K562 (cell line): Measurements from ENCODE around the gene GRIN1. TPM values are rescaled to one million over a fixed set of nuclear protein-coding genes. Genes with fewer than 3 reads are reported as not detected.

Experiments
- ADNP ChIP-seq: fragments of 200-800 bp; sonication (Bioruptor generic); IDR thresholded peaks from 2 replicates; pipeline ENCODE4 v1.6.1; 2016; ENCODE audit warnings: missing genetic modification characterization, missing compliant biosample characterization
- BRD4 ChIP-seq: fragments of 200-600 bp; sonication (generic); IDR thresholded peaks from 2 replicates; pipeline ENCODE4 v1.6.1; 2017; ENCODE audit warnings: inconsistent platforms
- CBX3 ChIP-seq, 2 experiments: IDR thresholded peaks; 1 replicate in 1 of 2; 2 replicates in 1 of 2; pipeline ENCODE4 v1.6.1; 2012; ENCODE audit warnings: inconsistent platforms in 2 of 2, low read length in 2 of 2, borderline replicate concordance in 1 of 2, control low read depth in 1 of 2
- EP300 ChIP-seq: IDR thresholded peaks from 2 replicates; pipeline ENCODE4 v1.6.1; 2012; ENCODE audit warnings: low read length, improper control_type of control experiment
- EZH2 ChIP-seq: IDR thresholded peaks from 2 replicates; pipeline ENCODE4 v1.6.1; 2012; ENCODE audit warnings: low read depth, mild to moderate bottlenecking, inconsistent platforms, low read length, borderline replicate concordance
- FOXO4 ChIP-seq: fragments of 450-650 bp; formaldehyde crosslinking; IDR thresholded peaks from 2 replicates; pipeline ENCODE4 v1.4.0; 2020; ENCODE audit warnings: mild to moderate bottlenecking, moderate library complexity
- GMEB1 ChIP-seq: fragments of 250-450 bp; sonication (Bioruptor Pico); IDR thresholded peaks from 2 replicates; pipeline ENCODE4 v1.4.0; 2020; ENCODE audit warnings: mild to moderate bottlenecking
- GTF2A2 ChIP-seq: IDR thresholded peaks from 2 replicates; pipeline ENCODE4 v1.6.1; 2016; ENCODE audit warnings: mild to moderate bottlenecking, missing genetic modification characterization, missing compliant biosample characterization
- GTF2B ChIP-seq: IDR thresholded peaks from 2 replicates; pipeline ENCODE4 v1.6.1; 2011; ENCODE audit not compliant: insufficient read length; ENCODE audit errors: extremely low read depth
- JUN ChIP-seq, 2 experiments: sonication (generic) in 1 of 2; formaldehyde crosslinking in 1 of 2; IDR thresholded peaks; 2 replicates each; pipeline versions ENCODE4 v1.6.1 to v1.8.0; 2012 to 2022; ENCODE audit warnings: borderline replicate concordance in 2 of 2, mild to moderate bottlenecking in 2 of 2, improper control_type of control experiment in 1 of 2, low read depth in 1 of 2, low read length in 1 of 2, missing genetic modification reagents in 1 of 2
- KHSRP ChIP-seq: fragments of 450-650 bp; IDR thresholded peaks from 2 replicates; pipeline ENCODE4 v1.6.1; 2017
- KLF10 ChIP-seq: fragments of 250-450 bp; sonication (Bioruptor Pico); IDR thresholded peaks from 2 replicates; pipeline ENCODE4 v1.6.1; 2021; ENCODE audit warnings: matching md5 sums
- NR1H2 ChIP-seq: sonication (generic); formaldehyde crosslinking; IDR thresholded peaks from 2 replicates; pipeline ENCODE4 v1.4.0; 2020; ENCODE audit warnings: mild to moderate bottlenecking, missing genetic modification reagents
- PCBP1 ChIP-seq: fragments of 200-400 bp; formaldehyde crosslinking; IDR thresholded peaks from 2 replicates; pipeline ENCODE4 v1.6.1; 2018; ENCODE audit warnings: mild to moderate bottlenecking, low read depth, low read length; ENCODE audit not compliant: poor library complexity, severe bottlenecking
- PHTF2 ChIP-seq: fragments of 250-450 bp; sonication (Bioruptor Pico); IDR thresholded peaks from 2 replicates; pipeline ENCODE4 v1.5.0; 2021; ENCODE audit warnings: mild to moderate bottlenecking
- RBM25 ChIP-seq: fragments of 200-400 bp; formaldehyde crosslinking; IDR thresholded peaks from 2 replicates; pipeline ENCODE4 v1.6.1; 2018; ENCODE audit warnings: low read length, low read depth, moderate library complexity; ENCODE audit not compliant: severe bottlenecking
- RFX7 ChIP-seq: fragments of 250-450 bp; sonication (Bioruptor Pico); IDR thresholded peaks from 2 replicates; pipeline ENCODE4 v1.5.1; 2021; ENCODE audit warnings: mild to moderate bottlenecking
- TAF15 ChIP-seq: fragments of 200-400 bp; formaldehyde crosslinking; IDR thresholded peaks from 2 replicates; pipeline ENCODE4 v1.6.1; 2017; ENCODE audit warnings: mild to moderate bottlenecking, low read depth, low read length, moderate library complexity
- U2AF1 ChIP-seq: fragments of 200-400 bp; formaldehyde crosslinking; optimal IDR thresholded peaks from 2 replicates; pipeline ENCODE3; 2017; ENCODE audit warnings: mild to moderate bottlenecking, low read depth, low read length, moderate library complexity
- ZBTB8A ChIP-seq: fragments of 450-650 bp; IDR thresholded peaks from 2 replicates; pipeline ENCODE4 v1.6.1; 2018; ENCODE audit warnings: mild to moderate bottlenecking, moderate library complexity; ENCODE audit not compliant: partially characterized antibody
- ZNF121 ChIP-seq: sonication (generic); formaldehyde crosslinking; conservative IDR thresholded peaks from 2 replicates; pipeline ENCODE4 v1.8.0; 2022; ENCODE audit warnings: missing genetic modification reagents
- ZNF217 ChIP-seq: sonication (generic); formaldehyde crosslinking; IDR thresholded peaks from 2 replicates; pipeline ENCODE4 v1.8.0; 2022; ENCODE audit warnings: mild to moderate bottlenecking, missing genetic modification reagents
- ZNF444 ChIP-seq: fragments of 250-450 bp; sonication (Bioruptor Pico); IDR thresholded peaks from 2 replicates; pipeline ENCODE4 v1.4.0; 2020; ENCODE audit warnings: mild to moderate bottlenecking, moderate library complexity
- polyA plus RNA-seq, 8 experiments: library from polyadenylated mRNA; depleted of rRNA in 4 of 8; stranded (reverse) in 5 of 8; unstranded in 3 of 8; fragments of >200 nt; fragmentation: Nextera tagmentation in 2 of 8; fragmentation: Illumina TruSeq in 1 of 8; extraction: Ambion mirVana in 2 of 8; extraction: Trizol in 1 of 8; gene quantifications; 2 replicates each; pipeline versions ENCODE4 v1.2.1 to v1.2.3, GENCODE V29; 2011 to 2014; ENCODE audit warnings: inconsistent platforms in 1 of 8, missing spikeins in 1 of 8
- total RNA-seq, 7 experiments: library from RNA; depleted of rRNA in 6 of 7; stranded (reverse); fragments of >200 nt in 6 of 7; fragmentation: Illumina TruSeq in 2 of 7; extraction: Trizol in 2 of 7; gene quantifications; 2 replicates each; pipeline versions ENCODE4 v1.2.1 to v1.2.3, GENCODE V29; 2011 to 2021; ENCODE audit warnings: low replicate concordance in 1 of 7

Gene GRIN1
- total and polyA plus RNA-seq, 9 of the 15 experiments (the other 6 are each of a cell fraction or from before 2014, with no cell fraction given), result 0.03 to 0.35 (median 0.16) TPM; not detected in 6

GRCh38 chr9:137176302-137177182, 37.6 kb downstream of the GRIN1 start (continued):
- no peak for TF ChIP-seq FOXO4 (CRISPR knock-in tag)
- TF ChIP-seq ZNF444 (CRISPR knock-in tag), result no peak
- TF ChIP-seq ADNP (tag), result no peak
- TF ChIP-seq KLF10, result no peak
- no peak for TF ChIP-seq GTF2A2 (tag)
- no peak for TF ChIP-seq PCBP1
- TF ChIP-seq EP300, result no peak
- TF ChIP-seq RBM25, result no peak
- no peak for TF ChIP-seq GMEB1 (CRISPR knock-in tag)
- no peak for TF ChIP-seq GTF2B
- no peak for TF ChIP-seq KHSRP
- TF ChIP-seq ZBTB8A, result no peak
- TF ChIP-seq JUN (IDR thresholded peaks at IDR 0.05; ENCODE audit: borderline replicate concordance, low read depth, low read length), result no peak
- no peak for TF ChIP-seq JUN (CRISPR knock-in tag; IDR thresholded peaks at IDR 0.05; ENCODE audit: borderline replicate concordance)
- TF ChIP-seq RFX7 (CRISPR knock-in tag), result no peak
- 0 out of 3 replicates have a peak, but pooled peaks of 1 of the 2 experiments have one; percentile 28 for TF ChIP-seq CBX3 (IDR thresholded peaks at IDR 0.05; ENCODE audit: borderline replicate concordance in 1 of 2, low read length in 2 of 2)
- no peak for TF ChIP-seq PHTF2 (CRISPR knock-in tag)
- TF ChIP-seq U2AF1, result no peak
- no peak for TF ChIP-seq BRD4
- no peak for TF ChIP-seq ZNF217 (CRISPR knock-in tag)
- TF ChIP-seq ZNF121 (CRISPR knock-in tag), result no peak
- no peak for TF ChIP-seq NR1H2 (CRISPR knock-in tag)
- no peak for TF ChIP-seq EZH2
- no peak for TF ChIP-seq TAF15
